ENCODE data around the gene ELF1. TPM values are rescaled to one million over a fixed set of nuclear protein-coding genes. Genes with fewer than 3 reads are reported as not detected.

Gene ELF1
- total and polyA plus RNA-seq, 2 experiments from 2014 or later, result 7.0 to 12.7 TPM

DNA sequence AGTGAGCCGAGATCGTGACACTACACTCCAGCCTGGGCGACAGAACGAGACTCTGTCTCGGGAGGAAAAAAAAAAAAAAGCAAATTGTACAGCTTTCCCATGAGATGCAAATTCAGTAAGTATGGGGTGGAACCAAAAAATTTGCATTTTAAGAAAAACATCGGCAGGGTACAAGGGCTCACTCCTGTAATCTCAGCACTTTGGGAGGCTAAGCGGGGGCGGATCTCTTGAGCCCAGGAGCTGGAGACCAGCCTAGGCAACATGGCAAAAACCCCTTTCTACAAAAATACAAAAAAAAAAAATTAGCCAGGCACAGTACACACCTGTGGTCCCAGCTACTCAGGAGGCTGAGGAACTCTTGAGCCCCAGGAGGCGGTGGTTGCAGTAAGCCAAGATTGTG, 91.2 kb downstream of the ELF1 start:
- Histone ChIP-seq H3K79me2 (replicated peaks; ENCODE audit: insufficient read depth) (no peaks in the 10 kb centered on the region), H3K27me3 (ENCODE audit: insufficient read depth) (no peaks in the 10 kb centered on the region), H3K9me2 (ENCODE audit: insufficient read depth) (no peaks in the 10 kb centered on the region), H3K4me1 (ENCODE audit: insufficient read depth) (peaks cover 7% of the 10 kb centered on the region; the same call in 1 of the 2 replicates), H2AFZ (no peak overlapping the region), H4K20me1 (replicated peaks; ENCODE audit: insufficient read depth) (no peaks in the 10 kb centered on the region), H3K4me3 (no peak overlapping the region), H3K36me3 (ENCODE audit: insufficient read depth) (no peaks in the 10 kb centered on the region), H3K4me2 (no peak overlapping the region), H3F3A (replicated peaks; ENCODE audit: low read depth) (no peaks in the 10 kb centered on the region), H3K27ac (ENCODE audit: low read depth) (no peak overlapping the region)
- Mint-ChIP-seq H3K4me1 (peaks cover 12% of the 10 kb centered on the region; the same call in 2 of the 3 replicates), H3K36me3 (ENCODE audit: low read depth) (no peaks in the 10 kb centered on the region), H3K4me3 (no peak overlapping the region), H3K27me3 (ENCODE audit: insufficient read depth, low read depth, poor library complexity) (peaks cover 8% of the 10 kb centered on the region), H3K27ac (no peak overlapping the region), H3K9me3 (no peaks in the 10 kb centered on the region)
- DNase-seq (ENCODE audit: low spot score), result no peak
- no peak; the same call in 2 of the 3 replicates for ATAC-seq
- TF ChIP-seq STAT1 (IDR thresholded peaks at IDR 0.05; ENCODE audit: unreplicated experiment), result no peak

DNA sequence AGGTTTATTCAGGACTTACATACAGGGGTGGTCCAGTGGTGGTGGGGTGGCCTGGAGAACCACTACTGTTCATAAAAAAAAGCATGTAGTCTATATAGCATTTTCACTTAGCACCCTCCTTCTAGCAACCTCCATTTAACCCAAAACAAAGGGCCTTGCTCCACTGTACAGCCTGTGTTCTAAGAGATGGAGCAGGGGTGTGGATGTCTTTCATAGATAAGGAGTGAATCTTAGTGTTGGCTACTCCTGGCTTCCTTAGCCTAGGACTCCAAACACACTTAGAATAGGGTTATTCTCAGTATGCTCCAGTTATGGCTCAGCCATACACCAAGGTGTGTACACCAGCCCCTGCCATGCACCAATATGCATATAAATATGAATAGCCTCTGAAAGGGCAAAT, 95.2 kb downstream of the ELF1 start:
- no peaks in the 10 kb centered on the region for H3K9me2 ChIP-seq (ENCODE audit: insufficient read depth)
- no peaks in the 10 kb centered on the region for H3K36me3 Mint-ChIP-seq (ENCODE audit: low read depth)
- H4K20me1 ChIP-seq (replicated peaks; ENCODE audit: insufficient read depth), result no peaks in the 10 kb centered on the region
- ATAC-seq, result no peak
- no peak overlapping the region for H3K4me3 ChIP-seq
- no peak for DNase-seq (ENCODE audit: low spot score)
- H3K27me3 Mint-ChIP-seq (ENCODE audit: insufficient read depth, low read depth, poor library complexity), result peaks cover 11% of the 10 kb centered on the region
- no peak overlapping the region for H3K27ac Mint-ChIP-seq
- H3K4me3 Mint-ChIP-seq, result no peak overlapping the region
- H3K4me2 ChIP-seq, result no peak overlapping the region
- H3K36me3 ChIP-seq (ENCODE audit: insufficient read depth), result no peaks in the 10 kb centered on the region
- H2AFZ ChIP-seq, result no peak overlapping the region
- H3F3A ChIP-seq (replicated peaks; ENCODE audit: low read depth), result peaks cover 9% of the 10 kb centered on the region; the same call in 1 of the 2 replicates
- peaks cover 13% of the 10 kb centered on the region for H3K4me1 ChIP-seq (ENCODE audit: insufficient read depth)
- H3K4me1 Mint-ChIP-seq, result peaks cover 17% of the 10 kb centered on the region; the same call in 2 of the 3 replicates
- no peaks in the 10 kb centered on the region; the same call in 1 of the 2 replicates for H3K79me2 ChIP-seq (replicated peaks; ENCODE audit: insufficient read depth)
- H3K27me3 ChIP-seq (ENCODE audit: insufficient read depth), result no peaks in the 10 kb centered on the region
- H3K9me3 Mint-ChIP-seq, result peaks cover 3% of the 10 kb centered on the region; the same call in 2 of the 3 replicates
- H3K27ac ChIP-seq (ENCODE audit: low read depth), result no peak overlapping the region
- TF ChIP-seq EZH2phosphoT487 (IDR thresholded peaks at IDR 0.05; ENCODE audit: unreplicated experiment) (no peak), ZNF114 (CRISPR knock-in tag; IDR thresholded peaks at IDR 0.05) (no peak), STAT1 (IDR thresholded peaks at IDR 0.05; ENCODE audit: unreplicated experiment) (no peak), ZNF331 (CRISPR knock-in tag; IDR thresholded peaks at IDR 0.05; ENCODE audit: low read depth) (no peak), JUNB (IDR thresholded peaks at IDR 0.05; ENCODE audit: unreplicated experiment) (no peak), POLR2AphosphoS5 (IDR thresholded peaks at IDR 0.05; ENCODE audit: low read depth) (no peak)
- TF ChIP-seq, protein P1, sequence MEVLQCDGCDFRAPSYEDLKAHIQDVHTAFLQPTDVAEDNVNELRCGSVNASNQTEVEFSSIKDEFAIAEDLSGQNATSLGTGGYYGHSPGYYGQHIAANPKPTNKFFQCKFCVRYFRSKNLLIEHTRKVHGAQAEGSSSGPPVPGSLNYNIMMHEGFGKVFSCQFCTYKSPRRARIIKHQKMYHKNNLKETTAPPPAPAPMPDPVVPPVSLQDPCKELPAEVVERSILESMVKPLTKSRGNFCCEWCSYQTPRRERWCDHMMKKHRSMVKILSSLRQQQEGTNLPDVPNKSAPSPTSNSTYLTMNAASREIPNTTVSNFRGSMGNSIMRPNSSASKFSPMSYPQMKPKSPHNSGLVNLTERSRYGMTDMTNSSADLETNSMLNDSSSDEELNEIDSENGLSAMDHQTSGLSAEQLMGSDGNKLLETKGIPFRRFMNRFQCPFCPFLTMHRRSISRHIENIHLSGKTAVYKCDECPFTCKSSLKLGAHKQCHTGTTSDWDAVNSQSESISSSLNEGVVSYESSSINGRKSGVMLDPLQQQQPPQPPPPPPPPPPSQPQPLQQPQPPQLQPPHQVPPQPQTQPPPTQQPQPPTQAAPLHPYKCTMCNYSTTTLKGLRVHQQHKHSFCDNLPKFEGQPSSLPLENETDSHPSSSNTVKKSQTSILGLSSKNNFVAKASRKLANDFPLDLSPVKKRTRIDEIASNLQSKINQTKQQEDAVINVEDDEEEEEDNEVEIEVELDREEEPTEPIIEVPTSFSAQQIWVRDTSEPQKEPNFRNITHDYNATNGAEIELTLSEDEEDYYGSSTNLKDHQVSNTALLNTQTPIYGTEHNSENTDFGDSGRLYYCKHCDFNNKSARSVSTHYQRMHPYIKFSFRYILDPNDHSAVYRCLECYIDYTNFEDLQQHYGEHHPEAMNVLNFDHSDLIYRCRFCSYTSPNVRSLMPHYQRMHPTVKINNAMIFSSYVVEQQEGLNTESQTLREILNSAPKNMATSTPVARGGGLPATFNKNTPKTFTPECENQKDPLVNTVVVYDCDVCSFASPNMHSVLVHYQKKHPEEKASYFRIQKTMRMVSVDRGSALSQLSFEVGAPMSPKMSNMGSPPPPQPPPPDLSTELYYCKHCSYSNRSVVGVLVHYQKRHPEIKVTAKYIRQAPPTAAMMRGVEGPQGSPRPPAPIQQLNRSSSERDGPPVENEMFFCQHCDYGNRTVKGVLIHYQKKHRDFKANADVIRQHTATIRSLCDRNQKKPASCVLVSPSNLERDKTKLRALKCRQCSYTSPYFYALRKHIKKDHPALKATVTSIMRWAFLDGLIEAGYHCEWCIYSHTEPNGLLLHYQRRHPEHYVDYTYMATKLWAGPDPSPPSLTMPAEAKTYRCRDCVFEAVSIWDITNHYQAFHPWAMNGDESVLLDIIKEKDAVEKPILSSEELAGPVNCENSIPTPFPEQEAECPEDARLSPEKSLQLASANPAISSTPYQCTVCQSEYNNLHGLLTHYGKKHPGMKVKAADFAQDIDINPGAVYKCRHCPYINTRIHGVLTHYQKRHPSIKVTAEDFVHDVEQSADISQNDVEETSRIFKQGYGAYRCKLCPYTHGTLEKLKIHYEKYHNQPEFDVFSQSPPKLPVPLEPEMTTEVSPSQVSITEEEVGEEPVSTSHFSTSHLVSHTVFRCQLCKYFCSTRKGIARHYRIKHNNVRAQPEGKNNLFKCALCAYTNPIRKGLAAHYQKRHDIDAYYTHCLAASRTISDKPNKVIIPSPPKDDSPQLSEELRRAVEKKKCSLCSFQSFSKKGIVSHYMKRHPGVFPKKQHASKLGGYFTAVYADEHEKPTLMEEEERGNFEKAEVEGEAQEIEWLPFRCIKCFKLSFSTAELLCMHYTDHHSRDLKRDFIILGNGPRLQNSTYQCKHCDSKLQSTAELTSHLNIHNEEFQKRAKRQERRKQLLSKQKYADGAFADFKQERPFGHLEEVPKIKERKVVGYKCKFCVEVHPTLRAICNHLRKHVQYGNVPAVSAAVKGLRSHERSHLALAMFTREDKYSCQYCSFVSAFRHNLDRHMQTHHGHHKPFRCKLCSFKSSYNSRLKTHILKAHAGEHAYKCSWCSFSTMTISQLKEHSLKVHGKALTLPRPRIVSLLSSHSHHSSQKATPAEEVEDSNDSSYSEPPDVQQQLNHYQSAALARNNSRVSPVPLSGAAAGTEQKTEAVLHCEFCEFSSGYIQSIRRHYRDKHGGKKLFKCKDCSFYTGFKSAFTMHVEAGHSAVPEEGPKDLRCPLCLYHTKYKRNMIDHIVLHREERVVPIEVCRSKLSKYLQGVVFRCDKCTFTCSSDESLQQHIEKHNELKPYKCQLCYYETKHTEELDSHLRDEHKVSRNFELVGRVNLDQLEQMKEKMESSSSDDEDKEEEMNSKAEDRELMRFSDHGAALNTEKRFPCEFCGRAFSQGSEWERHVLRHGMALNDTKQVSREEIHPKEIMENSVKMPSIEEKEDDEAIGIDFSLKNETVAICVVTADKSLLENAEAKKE (CRISPR knock-in tag; IDR thresholded peaks at IDR 0.05), result no peak
